HEK293 (cell line): Measurements from ENCODE around the gene PWWP2B.

Source experiments
- FEZF1 ChIP-seq: fragments of 450-650 bp; formaldehyde crosslinking; IDR thresholded peaks from 2 replicates; pipeline ENCODE4 v1.5.1; 2016; ENCODE audit warnings: missing biosample characterization, missing genetic modification characterization
- GLIS2 ChIP-seq: fragments of 450-650 bp; formaldehyde crosslinking; IDR thresholded peaks from 2 replicates; pipeline ENCODE4 v1.5.1; 2016; ENCODE audit warnings: missing biosample characterization, missing genetic modification characterization
- RBAK ChIP-seq: fragments of 450-650 bp; formaldehyde crosslinking; IDR thresholded peaks from 2 replicates; pipeline ENCODE4 v1.5.1; 2016; ENCODE audit warnings: missing biosample characterization, missing genetic modification characterization
- SP2 ChIP-seq: fragments of 450-650 bp; formaldehyde crosslinking; IDR thresholded peaks from 2 replicates; pipeline ENCODE4 v1.5.1; 2016; ENCODE audit warnings: missing biosample characterization, missing genetic modification characterization
- ZBTB7A ChIP-seq: fragments of 450-650 bp; formaldehyde crosslinking; IDR thresholded peaks from 2 replicates; pipeline ENCODE4 v1.5.1; 2016; ENCODE audit warnings: low read depth, missing biosample characterization, missing genetic modification characterization
- ZFP41 ChIP-seq: fragments of 450-650 bp; formaldehyde crosslinking; IDR thresholded peaks from 2 replicates; pipeline ENCODE4 v1.5.1; 2016; ENCODE audit warnings: missing biosample characterization, missing genetic modification characterization, borderline replicate concordance
- ZIC2 ChIP-seq: fragments of 450-650 bp; formaldehyde crosslinking; IDR thresholded peaks from 2 replicates; pipeline ENCODE4 v1.5.1; 2016; ENCODE audit warnings: missing biosample characterization, missing genetic modification characterization
- ZNF202 ChIP-seq: fragments of 450-650 bp; formaldehyde crosslinking; IDR thresholded peaks from 2 replicates; pipeline ENCODE4 v1.5.1; 2016; ENCODE audit warnings: missing biosample characterization, missing genetic modification characterization, borderline replicate concordance
- ZNF214 ChIP-seq: fragments of 450-650 bp; formaldehyde crosslinking; IDR thresholded peaks from 2 replicates; pipeline ENCODE4 v1.5.1; 2017; ENCODE audit warnings: missing biosample characterization, mild to moderate bottlenecking, missing genetic modification characterization, borderline replicate concordance
- ZNF221 ChIP-seq: fragments of 450-650 bp; formaldehyde crosslinking; IDR thresholded peaks from 2 replicates; pipeline ENCODE4 v1.5.1; 2017; ENCODE audit warnings: missing biosample characterization, missing genetic modification characterization, borderline replicate concordance
- ZNF335 ChIP-seq: fragments of 450-650 bp; formaldehyde crosslinking; conservative IDR thresholded peaks from 2 replicates; pipeline ENCODE4 v1.5.1; 2016; ENCODE audit warnings: missing biosample characterization, missing genetic modification characterization
- ZNF341 ChIP-seq: fragments of 450-650 bp; formaldehyde crosslinking; IDR thresholded peaks from 2 replicates; pipeline ENCODE4; 2016; ENCODE audit warnings: low read depth, missing biosample characterization, missing genetic modification characterization
- ZNF354C ChIP-seq: fragments of 450-650 bp; formaldehyde crosslinking; IDR thresholded peaks from 2 replicates; pipeline ENCODE4 v1.5.1; 2016; ENCODE audit warnings: missing biosample characterization, missing genetic modification characterization, low read depth, borderline replicate concordance
- ZNF423 ChIP-seq: fragments of 450-650 bp; formaldehyde crosslinking; IDR thresholded peaks from 2 replicates; pipeline ENCODE4 v1.5.1; 2016; ENCODE audit warnings: missing biosample characterization, missing genetic modification characterization
- ZNF510 ChIP-seq: fragments of 450-650 bp; formaldehyde crosslinking; IDR thresholded peaks from 2 replicates; pipeline ENCODE4 v1.5.1; 2018; ENCODE audit warnings: mild to moderate bottlenecking, missing genetic modification characterization, missing biosample characterization; ENCODE audit not compliant: insufficient replicate concordance
- ZNF610 ChIP-seq: fragments of 450-650 bp; formaldehyde crosslinking; IDR thresholded peaks from 2 replicates; pipeline ENCODE4 v1.5.1; 2016; ENCODE audit warnings: missing biosample characterization, missing genetic modification characterization, borderline replicate concordance
- ZNF658 ChIP-seq: fragments of 450-650 bp; formaldehyde crosslinking; IDR thresholded peaks from 2 replicates; pipeline ENCODE4; 2016; ENCODE audit warnings: missing biosample characterization, missing genetic modification characterization
- ZNF660 ChIP-seq: fragments of 450-650 bp; IDR thresholded peaks from 2 replicates; pipeline ENCODE4 v1.5.1; 2018; ENCODE audit warnings: missing biosample characterization, mild to moderate bottlenecking, missing genetic modification characterization
- ZNF701 ChIP-seq: fragments of 450-650 bp; formaldehyde crosslinking; IDR thresholded peaks from 2 replicates; pipeline ENCODE4 v1.5.1; 2016; ENCODE audit warnings: missing biosample characterization, missing genetic modification characterization
- TF ChIP-seq, protein P1 (sequence below): fragments of 450-650 bp; formaldehyde crosslinking; IDR thresholded peaks from 2 replicates; pipeline ENCODE4 v1.5.1; 2016; ENCODE audit warnings: missing biosample characterization, missing genetic modification characterization, borderline replicate concordance
- TF ChIP-seq, protein P2 (sequence below): fragments of 450-650 bp; formaldehyde crosslinking; IDR thresholded peaks from 2 replicates; pipeline ENCODE4 v1.5.1; 2016; ENCODE audit warnings: missing biosample characterization, missing genetic modification characterization, borderline replicate concordance
- TF ChIP-seq, protein P3 (sequence below): fragments of 450-650 bp; formaldehyde crosslinking; IDR thresholded peaks from 2 replicates; pipeline ENCODE4 v1.5.1; 2016; ENCODE audit warnings: missing biosample characterization, missing genetic modification characterization
- TF ChIP-seq, protein P4 (sequence below): fragments of 450-650 bp; formaldehyde crosslinking; IDR thresholded peaks from 2 replicates; pipeline ENCODE4 v1.5.1; 2016; ENCODE audit warnings: missing biosample characterization, missing genetic modification characterization
- TF ChIP-seq, protein P5 (sequence below): fragments of 450-650 bp; formaldehyde crosslinking; IDR thresholded peaks from 2 replicates; pipeline ENCODE4 v1.5.1; 2016; ENCODE audit warnings: missing biosample characterization, missing genetic modification characterization
- TF ChIP-seq, protein P6 (sequence below): fragments of 450-650 bp; formaldehyde crosslinking; IDR thresholded peaks from 2 replicates; pipeline ENCODE4 v1.5.1; 2017; ENCODE audit warnings: missing biosample characterization, missing genetic modification characterization

Gene PWWP2B

DNA sequence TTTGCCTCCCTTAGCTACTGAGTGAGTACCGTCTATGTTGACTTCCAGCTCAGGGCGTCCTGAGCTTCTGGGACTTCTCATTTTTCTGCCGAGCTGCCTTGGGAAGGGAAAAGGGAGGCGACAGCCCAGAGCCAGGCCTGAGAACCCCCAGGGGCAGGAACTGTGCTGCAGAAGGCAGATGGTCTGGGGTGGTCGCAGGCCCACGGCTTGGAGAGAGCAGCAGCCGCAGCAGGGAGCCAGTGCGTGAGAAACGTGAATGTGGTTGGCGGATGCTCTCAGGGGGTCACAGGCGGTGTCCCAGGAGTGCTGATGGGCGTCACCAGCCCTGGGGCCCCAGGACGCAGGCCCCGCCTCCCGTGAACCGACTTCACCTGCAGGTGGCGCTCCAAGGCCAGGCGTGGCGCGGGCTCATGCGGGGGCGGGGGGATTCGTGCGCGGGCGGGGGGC is 9.2 kb upstream of the PWWP2B start (continued):
- TF ChIP-seq, protein P1, sequence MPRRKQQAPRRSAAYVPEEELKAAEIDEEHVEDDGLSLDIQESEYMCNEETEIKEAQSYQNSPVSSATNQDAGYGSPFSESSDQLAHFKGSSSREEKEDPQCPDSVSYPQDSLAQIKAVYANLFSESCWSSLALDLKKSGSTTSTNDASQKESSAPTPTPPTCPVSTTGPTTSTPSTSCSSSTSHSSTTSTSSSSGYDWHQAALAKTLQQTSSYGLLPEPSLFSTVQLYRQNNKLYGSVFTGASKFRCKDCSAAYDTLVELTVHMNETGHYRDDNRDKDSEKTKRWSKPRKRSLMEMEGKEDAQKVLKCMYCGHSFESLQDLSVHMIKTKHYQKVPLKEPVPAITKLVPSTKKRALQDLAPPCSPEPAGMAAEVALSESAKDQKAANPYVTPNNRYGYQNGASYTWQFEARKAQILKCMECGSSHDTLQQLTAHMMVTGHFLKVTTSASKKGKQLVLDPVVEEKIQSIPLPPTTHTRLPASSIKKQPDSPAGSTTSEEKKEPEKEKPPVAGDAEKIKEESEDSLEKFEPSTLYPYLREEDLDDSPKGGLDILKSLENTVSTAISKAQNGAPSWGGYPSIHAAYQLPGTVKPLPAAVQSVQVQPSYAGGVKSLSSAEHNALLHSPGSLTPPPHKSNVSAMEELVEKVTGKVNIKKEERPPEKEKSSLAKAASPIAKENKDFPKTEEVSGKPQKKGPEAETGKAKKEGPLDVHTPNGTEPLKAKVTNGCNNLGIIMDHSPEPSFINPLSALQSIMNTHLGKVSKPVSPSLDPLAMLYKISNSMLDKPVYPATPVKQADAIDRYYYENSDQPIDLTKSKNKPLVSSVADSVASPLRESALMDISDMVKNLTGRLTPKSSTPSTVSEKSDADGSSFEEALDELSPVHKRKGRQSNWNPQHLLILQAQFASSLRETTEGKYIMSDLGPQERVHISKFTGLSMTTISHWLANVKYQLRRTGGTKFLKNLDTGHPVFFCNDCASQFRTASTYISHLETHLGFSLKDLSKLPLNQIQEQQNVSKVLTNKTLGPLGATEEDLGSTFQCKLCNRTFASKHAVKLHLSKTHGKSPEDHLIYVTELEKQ (tag by site-specific recombination): no peak
- TF ChIP-seq ZNF701 (tag by site-specific recombination) (no peak), FEZF1 (tag by site-specific recombination) (peak; percentile 56), ZNF660 (tag by site-specific recombination) (no peak), ZNF510 (no peak), ZNF658 (tag by site-specific recombination) (no peak), ZNF214 (tag by site-specific recombination) (no peak), ZBTB7A (tag by site-specific recombination) (0 out of 2 replicates have a peak, but pooled peaks have one; percentile 50), ZNF423 (tag by site-specific recombination) (peak; percentile 88), ZFP41 (no peak), ZNF354C (tag by site-specific recombination) (no peak), ZNF610 (tag by site-specific recombination) (peak; percentile 53; the same call in 1 of the 2 replicates), ZNF202 (tag by site-specific recombination) (no peak), ZIC2 (tag by site-specific recombination) (peak; percentile 93), ZNF221 (no peak), RBAK (tag by site-specific recombination) (no peak), GLIS2 (tag by site-specific recombination) (peak; percentile 94), ZNF341 (peak; percentile 84), SP2 (tag by site-specific recombination) (peak; percentile 56), ZNF335 (tag by site-specific recombination) (peak; percentile 97)
- TF ChIP-seq, protein P2, sequence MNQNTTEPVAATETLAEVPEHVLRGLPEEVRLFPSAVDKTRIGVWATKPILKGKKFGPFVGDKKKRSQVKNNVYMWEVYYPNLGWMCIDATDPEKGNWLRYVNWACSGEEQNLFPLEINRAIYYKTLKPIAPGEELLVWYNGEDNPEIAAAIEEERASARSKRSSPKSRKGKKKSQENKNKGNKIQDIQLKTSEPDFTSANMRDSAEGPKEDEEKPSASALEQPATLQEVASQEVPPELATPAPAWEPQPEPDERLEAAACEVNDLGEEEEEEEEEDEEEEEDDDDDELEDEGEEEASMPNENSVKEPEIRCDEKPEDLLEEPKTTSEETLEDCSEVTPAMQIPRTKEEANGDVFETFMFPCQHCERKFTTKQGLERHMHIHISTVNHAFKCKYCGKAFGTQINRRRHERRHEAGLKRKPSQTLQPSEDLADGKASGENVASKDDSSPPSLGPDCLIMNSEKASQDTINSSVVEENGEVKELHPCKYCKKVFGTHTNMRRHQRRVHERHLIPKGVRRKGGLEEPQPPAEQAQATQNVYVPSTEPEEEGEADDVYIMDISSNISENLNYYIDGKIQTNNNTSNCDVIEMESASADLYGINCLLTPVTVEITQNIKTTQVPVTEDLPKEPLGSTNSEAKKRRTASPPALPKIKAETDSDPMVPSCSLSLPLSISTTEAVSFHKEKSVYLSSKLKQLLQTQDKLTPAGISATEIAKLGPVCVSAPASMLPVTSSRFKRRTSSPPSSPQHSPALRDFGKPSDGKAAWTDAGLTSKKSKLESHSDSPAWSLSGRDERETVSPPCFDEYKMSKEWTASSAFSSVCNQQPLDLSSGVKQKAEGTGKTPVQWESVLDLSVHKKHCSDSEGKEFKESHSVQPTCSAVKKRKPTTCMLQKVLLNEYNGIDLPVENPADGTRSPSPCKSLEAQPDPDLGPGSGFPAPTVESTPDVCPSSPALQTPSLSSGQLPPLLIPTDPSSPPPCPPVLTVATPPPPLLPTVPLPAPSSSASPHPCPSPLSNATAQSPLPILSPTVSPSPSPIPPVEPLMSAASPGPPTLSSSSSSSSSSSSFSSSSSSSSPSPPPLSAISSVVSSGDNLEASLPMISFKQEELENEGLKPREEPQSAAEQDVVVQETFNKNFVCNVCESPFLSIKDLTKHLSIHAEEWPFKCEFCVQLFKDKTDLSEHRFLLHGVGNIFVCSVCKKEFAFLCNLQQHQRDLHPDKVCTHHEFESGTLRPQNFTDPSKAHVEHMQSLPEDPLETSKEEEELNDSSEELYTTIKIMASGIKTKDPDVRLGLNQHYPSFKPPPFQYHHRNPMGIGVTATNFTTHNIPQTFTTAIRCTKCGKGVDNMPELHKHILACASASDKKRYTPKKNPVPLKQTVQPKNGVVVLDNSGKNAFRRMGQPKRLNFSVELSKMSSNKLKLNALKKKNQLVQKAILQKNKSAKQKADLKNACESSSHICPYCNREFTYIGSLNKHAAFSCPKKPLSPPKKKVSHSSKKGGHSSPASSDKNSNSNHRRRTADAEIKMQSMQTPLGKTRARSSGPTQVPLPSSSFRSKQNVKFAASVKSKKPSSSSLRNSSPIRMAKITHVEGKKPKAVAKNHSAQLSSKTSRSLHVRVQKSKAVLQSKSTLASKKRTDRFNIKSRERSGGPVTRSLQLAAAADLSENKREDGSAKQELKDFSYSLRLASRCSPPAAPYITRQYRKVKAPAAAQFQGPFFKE (tag by site-specific recombination): no peak
- TF ChIP-seq, protein P3, sequence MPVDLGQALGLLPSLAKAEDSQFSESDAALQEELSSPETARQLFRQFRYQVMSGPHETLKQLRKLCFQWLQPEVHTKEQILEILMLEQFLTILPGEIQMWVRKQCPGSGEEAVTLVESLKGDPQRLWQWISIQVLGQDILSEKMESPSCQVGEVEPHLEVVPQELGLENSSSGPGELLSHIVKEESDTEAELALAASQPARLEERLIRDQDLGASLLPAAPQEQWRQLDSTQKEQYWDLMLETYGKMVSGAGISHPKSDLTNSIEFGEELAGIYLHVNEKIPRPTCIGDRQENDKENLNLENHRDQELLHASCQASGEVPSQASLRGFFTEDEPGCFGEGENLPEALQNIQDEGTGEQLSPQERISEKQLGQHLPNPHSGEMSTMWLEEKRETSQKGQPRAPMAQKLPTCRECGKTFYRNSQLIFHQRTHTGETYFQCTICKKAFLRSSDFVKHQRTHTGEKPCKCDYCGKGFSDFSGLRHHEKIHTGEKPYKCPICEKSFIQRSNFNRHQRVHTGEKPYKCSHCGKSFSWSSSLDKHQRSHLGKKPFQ (tag by site-specific recombination): no peak
- TF ChIP-seq, protein P4, sequence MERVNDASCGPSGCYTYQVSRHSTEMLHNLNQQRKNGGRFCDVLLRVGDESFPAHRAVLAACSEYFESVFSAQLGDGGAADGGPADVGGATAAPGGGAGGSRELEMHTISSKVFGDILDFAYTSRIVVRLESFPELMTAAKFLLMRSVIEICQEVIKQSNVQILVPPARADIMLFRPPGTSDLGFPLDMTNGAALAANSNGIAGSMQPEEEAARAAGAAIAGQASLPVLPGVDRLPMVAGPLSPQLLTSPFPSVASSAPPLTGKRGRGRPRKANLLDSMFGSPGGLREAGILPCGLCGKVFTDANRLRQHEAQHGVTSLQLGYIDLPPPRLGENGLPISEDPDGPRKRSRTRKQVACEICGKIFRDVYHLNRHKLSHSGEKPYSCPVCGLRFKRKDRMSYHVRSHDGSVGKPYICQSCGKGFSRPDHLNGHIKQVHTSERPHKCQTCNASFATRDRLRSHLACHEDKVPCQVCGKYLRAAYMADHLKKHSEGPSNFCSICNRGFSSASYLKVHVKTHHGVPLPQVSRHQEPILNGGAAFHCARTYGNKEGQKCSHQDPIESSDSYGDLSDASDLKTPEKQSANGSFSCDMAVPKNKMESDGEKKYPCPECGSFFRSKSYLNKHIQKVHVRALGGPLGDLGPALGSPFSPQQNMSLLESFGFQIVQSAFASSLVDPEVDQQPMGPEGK (tag by site-specific recombination): peak; percentile 89
- TF ChIP-seq, protein P5, sequence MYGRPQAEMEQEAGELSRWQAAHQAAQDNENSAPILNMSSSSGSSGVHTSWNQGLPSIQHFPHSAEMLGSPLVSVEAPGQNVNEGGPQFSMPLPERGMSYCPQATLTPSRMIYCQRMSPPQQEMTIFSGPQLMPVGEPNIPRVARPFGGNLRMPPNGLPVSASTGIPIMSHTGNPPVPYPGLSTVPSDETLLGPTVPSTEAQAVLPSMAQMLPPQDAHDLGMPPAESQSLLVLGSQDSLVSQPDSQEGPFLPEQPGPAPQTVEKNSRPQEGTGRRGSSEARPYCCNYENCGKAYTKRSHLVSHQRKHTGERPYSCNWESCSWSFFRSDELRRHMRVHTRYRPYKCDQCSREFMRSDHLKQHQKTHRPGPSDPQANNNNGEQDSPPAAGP (tag by site-specific recombination): peak; percentile 72
- TF ChIP-seq, protein P6, sequence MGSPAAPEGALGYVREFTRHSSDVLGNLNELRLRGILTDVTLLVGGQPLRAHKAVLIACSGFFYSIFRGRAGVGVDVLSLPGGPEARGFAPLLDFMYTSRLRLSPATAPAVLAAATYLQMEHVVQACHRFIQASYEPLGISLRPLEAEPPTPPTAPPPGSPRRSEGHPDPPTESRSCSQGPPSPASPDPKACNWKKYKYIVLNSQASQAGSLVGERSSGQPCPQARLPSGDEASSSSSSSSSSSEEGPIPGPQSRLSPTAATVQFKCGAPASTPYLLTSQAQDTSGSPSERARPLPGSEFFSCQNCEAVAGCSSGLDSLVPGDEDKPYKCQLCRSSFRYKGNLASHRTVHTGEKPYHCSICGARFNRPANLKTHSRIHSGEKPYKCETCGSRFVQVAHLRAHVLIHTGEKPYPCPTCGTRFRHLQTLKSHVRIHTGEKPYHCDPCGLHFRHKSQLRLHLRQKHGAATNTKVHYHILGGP (tag by site-specific recombination): no peak
